DMS153 treated with DMSO at 0.1 percent for 48 hours (cell line): ENCODE data around the gene HCFC1R1.

ENCODE experiments used
- DNase-seq: peaks from one replicate; lab custom pipeline; 2025; ENCODE audit not compliant: unreplicated experiment; lab: John Stamatoyannopoulos, UW

The HCFC1R1 gene

GRCh38 chr16:3020247-3020603 lies 3.5 kb downstream of the HCFC1R1 start, which contains the start of gene TNFRSF12A:
TNFRSF12A (plus strand) TSS chr16:3020368; CDS start chr16:3020398, 30 bp downstream.
- DNase-seq = peak; percentile 47

- no peak for DNase-seq
Observed at GRCh38 chr16:3019594-3020246, 4.0 kb downstream of the HCFC1R1 start.

GRCh38 chr16:3017794-3018506 lies 5.8 kb downstream of the HCFC1R1 start, which contains the start of gene CLDN6:
CLDN6 (minus strand) TSS chr16:3018183; CDS start chr16:3016021, 2,162 bp downstream.
- DNase-seq = peak; percentile 13

- DNase-seq = no peak
Observed at GRCh38 chr16:3017344-3017743, 6.4 kb downstream of the HCFC1R1 start.

- no peak for DNase-seq
Observed at GRCh38 chr16:3015865-3016521, 7.7 kb downstream of the HCFC1R1 start.

- no peak for DNase-seq
Observed at GRCh38 chr16:3014971-3015370, 8.8 kb downstream of the HCFC1R1 start.

GRCh38 chr16:3013998-3014690 lies 9.6 kb downstream of the HCFC1R1 start:
- no peak for DNase-seq

GRCh38 chr16:3013491-3013951 lies 10.2 kb downstream of the HCFC1R1 start:
- no peak for DNase-seq

GRCh38 chr16:3012828-3013420 lies 10.8 kb downstream of the HCFC1R1 start, which contains the start of gene CLDN9:
CLDN9 (plus strand) TSS chr16:3012923; CDS start chr16:3013363, 440 bp downstream.
- peak; percentile 53 for DNase-seq

GRCh38 chr16:3012246-3012645 lies 11.5 kb downstream of the HCFC1R1 start:
- DNase-seq = peak; percentile 22

GRCh38 chr16:3010510-3010909 lies 13.2 kb downstream of the HCFC1R1 start:
- DNase-seq = no peak

GRCh38 chr16:3009568-3010390 lies 14.0 kb downstream of the HCFC1R1 start:
- DNase-seq = no peak

- DNase-seq = no peak
Observed at GRCh38 chr16:3008690-3009037, 15.1 kb downstream of the HCFC1R1 start.

GRCh38 chr16:3007957-3008689 lies 15.6 kb downstream of the HCFC1R1 start:
- no peak for DNase-seq

- DNase-seq = no peak
Observed at GRCh38 chr16:3007059-3007956, 16.4 kb downstream of the HCFC1R1 start.

GRCh38 chr16:3004781-3005284 lies 18.9 kb downstream of the HCFC1R1 start:
- DNase-seq = no peak

GRCh38 chr16:3004319-3004718 lies 19.4 kb downstream of the HCFC1R1 start:
- no peak for DNase-seq
